Adipose tissue (tissue), 3 donors: ENCODE measurements around the gene RNF152. TPM values are rescaled to one million over a fixed set of nuclear protein-coding genes. Genes with fewer than 3 reads are reported as not detected.

Experiments used
- H3K27ac ChIP-seq: one replicate; pipeline ENCODE4 v1.5.1; 2013; ENCODE audit warnings: low read depth, low read length
- WGBS, 3 donors: extraction: QIAGEN DNeasy Blood & Tissue Kit; methylation state at CpG; one replicate each; pipeline ENCODE4 v1.1.7; 2013; 5-methylcytosine and 5-hydroxymethylcytosine counted together
- polyA plus RNA-seq, 3 donors: library from polyadenylated mRNA; stranded (reverse); fragments of 200-250 nt; gene quantifications; one replicate each; pipeline ENCODE4 v1.2.3, GENCODE V29; 2013
- donor health status: healthy with polysubstance abuse.
- donor health status: Bipolar disorder and iron deficiency.
- donor health status: healthy.

RNF152 gene
- polyA plus RNA-seq, 3 donors: 0.72 to 5.6 (median 4.2) TPM

DNA sequence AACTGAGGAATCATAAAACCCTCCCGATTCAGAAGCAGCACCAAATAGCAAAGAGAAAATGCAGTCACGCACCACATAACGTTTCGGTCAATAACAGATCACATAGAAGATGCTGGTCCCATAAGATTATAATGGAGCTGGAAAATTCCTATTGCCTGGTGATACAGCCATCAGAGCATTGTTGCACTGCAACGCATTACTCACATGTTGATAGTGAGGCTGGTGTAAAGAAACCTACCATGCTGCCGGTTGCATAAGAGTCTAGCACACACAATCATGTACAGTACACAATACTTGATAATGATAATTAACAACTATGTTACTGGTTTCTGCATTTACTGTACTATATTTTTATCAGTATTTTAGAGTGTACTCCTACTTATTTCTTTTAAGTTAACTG is 32.5 kb downstream of the RNF152 start:
- WGBS, 3 donors: 89 to 95% (median 93%) methylated on average over 6 of the region's 6 CpGs
- no peak overlapping the region for H3K27ac ChIP-seq

DNA sequence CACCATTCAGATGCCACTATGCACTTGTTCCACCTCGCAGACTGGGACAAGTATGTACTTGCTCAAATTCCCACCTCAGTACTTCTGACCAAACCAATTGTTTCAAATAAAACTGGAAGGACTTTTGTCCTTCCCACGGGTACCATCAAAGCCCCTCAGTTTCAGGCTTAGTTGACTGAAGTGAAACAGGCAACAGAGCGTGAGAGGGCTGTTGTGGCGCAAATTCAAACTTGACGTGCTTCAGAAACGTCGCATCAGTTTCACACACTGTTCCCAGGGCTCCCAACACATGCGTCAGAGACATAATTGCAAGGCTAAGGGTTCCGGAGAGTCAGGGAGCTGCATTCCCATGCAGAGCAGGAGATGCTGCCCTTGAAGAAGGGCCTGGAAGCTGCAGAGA is 33.7 kb downstream of the RNF152 start:
- no peak overlapping the region for H3K27ac ChIP-seq
- 87 to 96% (median 90%) methylated on average over 9 of the region's 9 CpGs for WGBS, 3 donors

- H3K27ac ChIP-seq: no peak overlapping the region
- WGBS, 3 donors: 82 to 83% (median 83%) methylated on average over 4 of the region's 4 CpGs
Observed at GRCh38 chr18:61856678-61857077, 36.1 kb downstream of the RNF152 start.

- no peak overlapping the region for H3K27ac ChIP-seq
- WGBS, 3 donors: 95% methylated on average over 19 of the region's 19 CpGs
Observed at GRCh38 chr18:61855449-61856378, 37.1 kb downstream of the RNF152 start.

DNA sequence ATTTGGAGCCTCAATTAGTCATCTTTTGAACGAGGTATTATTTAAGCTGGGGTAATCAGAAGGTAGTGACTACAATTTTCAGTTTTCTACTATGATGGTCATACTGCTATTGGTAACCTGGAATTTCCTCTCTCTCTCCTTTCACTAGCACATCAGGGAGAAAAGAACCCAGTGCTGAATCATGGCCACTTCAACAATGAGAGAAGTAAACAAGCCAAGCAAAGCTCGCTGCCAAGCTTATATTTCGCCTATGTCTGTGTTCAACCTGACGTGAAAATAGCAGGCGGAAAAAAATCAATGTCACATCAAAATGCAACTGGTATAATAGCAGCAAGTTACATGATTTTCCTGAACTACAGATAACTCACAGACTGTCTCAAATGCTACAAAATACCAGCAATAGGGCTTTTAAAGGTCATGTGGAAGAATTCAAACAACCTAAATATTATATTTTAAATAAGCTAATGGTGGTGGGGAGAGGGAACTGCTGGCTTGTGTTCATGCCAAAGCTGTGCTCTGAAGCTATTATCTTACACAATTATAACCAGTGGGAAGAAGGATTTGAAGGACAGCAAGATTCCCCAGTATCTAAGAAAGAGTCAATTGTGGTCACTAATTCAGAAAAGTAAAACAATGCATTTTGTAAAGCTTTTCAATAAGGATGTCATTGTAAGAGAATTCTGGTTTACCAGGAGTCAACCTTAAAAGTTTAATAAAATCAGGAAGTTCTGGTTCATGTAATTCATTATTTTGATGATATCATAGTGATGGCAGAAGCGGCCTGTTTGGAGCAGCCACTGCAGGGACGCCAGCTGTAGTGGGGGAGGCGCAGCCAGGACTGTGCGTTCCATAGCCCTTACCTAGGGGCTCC is 38.0 kb downstream of the RNF152 start:
- 47 to 77% (median 73%) methylated on average over 9 of the region's 9 CpGs for WGBS, 3 donors
- no peak overlapping the region for H3K27ac ChIP-seq

- H3K27ac ChIP-seq: no peak overlapping the region
- 47 to 89% (median 87%) methylated on average over 3 of the region's 3 CpGs for WGBS, 3 donors
Observed at GRCh38 chr18:61853855-61854254, 39.0 kb downstream of the RNF152 start.

DNA sequence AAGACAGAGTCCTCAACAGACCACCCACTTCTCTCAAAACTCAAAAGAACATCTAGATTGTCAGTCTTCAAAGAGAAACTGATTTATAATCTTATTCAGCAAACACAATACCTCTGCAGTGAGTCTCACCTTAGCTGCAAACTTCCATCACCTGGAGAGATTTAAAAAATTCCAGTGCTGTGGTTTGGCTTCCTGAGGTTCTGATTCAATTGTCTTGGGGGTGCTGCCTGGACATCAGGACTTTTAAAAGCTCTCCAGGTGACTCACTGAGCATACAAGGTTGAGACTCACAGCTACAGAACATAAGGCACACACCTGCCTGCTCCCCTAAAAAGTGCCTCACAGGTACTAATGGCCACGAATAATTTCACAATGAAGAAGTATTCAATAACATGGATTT is 40.3 kb downstream of the RNF152 start:
- H3K27ac ChIP-seq: no peak overlapping the region
- 47 to 71% (median 70%) methylated on average over 1 of the region's 1 CpG for WGBS, 3 donors

- WGBS, 3 donors: 70 to 81% (median 71%) methylated on average over 3 of the region's 3 CpGs
- no peak overlapping the region for H3K27ac ChIP-seq
Observed at GRCh38 chr18:61851940-61852451, 40.8 kb downstream of the RNF152 start.

GRCh38 chr18:61851279-61851678 is 41.5 kb downstream of the RNF152 start:
- no peak overlapping the region for H3K27ac ChIP-seq
- 57 to 86% (median 73%) methylated on average over 3 of the region's 3 CpGs for WGBS, 3 donors

GRCh38 chr18:61850756-61851155 is 42.1 kb downstream of the RNF152 start:
- 77 to 86% (median 83%) methylated on average over 3 of the region's 3 CpGs for WGBS, 3 donors
- no peak overlapping the region for H3K27ac ChIP-seq

- H3K27ac ChIP-seq: no peak overlapping the region
- WGBS, 3 donors: 74 to 94% (median 88%) methylated on average over 7 of the region's 7 CpGs
Observed at GRCh38 chr18:61847164-61847791, 45.5 kb downstream of the RNF152 start.

GRCh38 chr18:61845197-61845596 is 47.6 kb downstream of the RNF152 start:
- no peak overlapping the region for H3K27ac ChIP-seq
- WGBS, 3 donors: 90 to 93% (median 91%) methylated on average over 7 of the region's 7 CpGs

DNA sequence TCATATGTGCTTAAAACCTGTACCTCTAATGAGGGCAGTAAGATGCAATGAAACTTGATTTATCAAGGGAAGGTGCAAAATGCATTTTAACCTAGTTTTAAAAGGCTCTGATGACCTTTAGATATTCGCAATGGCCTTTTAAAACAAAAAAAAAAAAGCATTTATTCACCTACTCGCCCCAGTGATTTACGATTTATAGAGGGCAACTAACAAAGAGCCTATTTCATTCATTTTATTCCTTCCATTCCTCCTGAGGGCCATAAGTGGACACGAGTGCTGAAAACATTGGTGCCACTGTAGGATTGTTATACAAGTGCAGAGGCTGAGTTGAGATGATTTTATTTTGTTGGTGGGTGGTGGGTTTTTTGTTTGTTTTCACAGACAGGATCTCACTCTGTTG is 48.1 kb downstream of the RNF152 start:
- no peak overlapping the region for H3K27ac ChIP-seq
- 79 to 89% (median 85%) methylated on average over 4 of the region's 4 CpGs for WGBS, 3 donors

DNA sequence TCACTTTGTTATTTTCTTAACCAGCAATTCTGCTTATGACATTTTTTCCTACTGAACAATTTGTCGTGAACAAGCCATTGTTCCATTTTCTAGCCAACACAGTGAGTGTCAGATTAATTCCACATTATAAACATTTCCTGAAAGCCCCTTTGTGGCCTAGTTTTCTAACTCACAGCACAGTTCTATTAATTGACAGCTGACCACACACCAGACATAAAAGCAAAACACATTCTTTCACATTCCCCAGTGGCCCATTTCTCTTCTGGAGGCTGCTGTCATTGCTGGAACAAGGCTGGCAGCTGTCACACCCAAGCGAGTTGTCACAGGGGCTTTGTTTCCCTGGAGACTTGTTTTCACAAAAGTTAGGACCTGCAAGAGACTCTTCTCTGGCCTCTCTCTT is 50.7 kb downstream of the RNF152 start:
- no peak overlapping the region for H3K27ac ChIP-seq
- 44 to 65% (median 62%) methylated on average over 2 of the region's 2 CpGs for WGBS, 3 donors

DNA sequence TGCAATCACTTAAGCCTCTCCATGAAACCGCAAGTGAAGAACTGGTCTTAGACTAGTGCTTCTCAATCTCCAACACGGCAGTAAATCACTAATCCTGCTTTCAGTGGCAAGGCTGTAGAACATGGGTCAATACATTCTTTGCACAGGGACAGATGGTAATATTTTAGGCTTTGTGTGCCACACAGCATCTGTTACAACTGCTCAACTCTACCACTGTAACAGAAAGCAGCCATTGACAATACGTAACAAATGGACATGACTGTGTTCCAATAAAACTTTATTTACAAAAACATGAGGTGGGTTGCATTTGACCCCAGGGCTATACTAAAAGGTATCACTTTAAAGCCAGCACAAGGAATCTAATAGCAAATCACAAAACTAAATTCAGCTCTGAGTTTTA is 51.1 kb downstream of the RNF152 start:
- whole genome bisulfite sequencing, 3 donors: 63 to 94% (median 84%) methylated on average over 3 of the region's 3 CpGs
- no peak overlapping the region for H3K27ac ChIP-seq

DNA sequence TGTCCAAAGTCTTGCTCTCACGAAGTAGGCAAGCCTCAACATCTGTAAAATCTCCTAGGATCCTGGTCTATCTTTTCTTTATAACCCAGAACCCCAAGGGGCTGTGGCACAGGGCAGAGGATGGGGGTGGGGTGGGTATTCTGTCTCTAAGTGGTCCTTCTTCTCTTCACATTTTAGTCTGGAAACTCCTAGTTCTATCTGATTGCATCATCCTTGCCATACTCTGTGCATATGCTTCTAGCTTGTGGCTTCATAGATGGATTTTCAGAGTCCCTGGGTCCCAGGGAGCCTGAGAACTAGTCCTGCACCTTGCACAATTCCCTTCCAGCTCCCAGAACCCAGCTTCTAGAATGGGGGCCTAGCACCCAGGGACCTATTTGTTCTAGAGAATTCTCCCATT is 52.5 kb downstream of the RNF152 start:
- 89 to 95% (median 93%) methylated on average over 1 of the region's 1 CpG for WGBS, 3 donors

DNA sequence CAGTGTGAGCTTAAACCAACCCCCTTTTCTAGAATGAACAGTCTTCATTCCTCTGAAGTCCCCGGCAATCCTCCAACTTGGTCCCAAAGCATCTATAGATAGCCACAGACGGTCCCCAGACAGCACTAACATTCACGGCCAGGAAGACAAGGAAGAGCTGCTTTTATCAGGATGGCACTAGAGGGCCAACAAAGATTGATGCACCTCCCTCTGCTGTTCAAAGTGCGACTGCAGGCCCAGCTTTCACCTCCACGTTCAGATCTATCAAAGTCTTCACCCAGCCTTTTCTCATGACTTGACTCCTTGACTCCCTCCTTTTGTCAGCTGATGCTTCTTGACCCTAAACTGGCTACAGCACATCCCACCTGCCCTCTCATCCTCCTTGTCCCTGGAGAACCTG is 54.3 kb downstream of the RNF152 start:
- WGBS, 3 donors: 87 to 95% (median 88%) methylated on average over 5 of the region's 5 CpGs
- H3K27ac ChIP-seq: no peak overlapping the region

More for the DNA sequence above, 52.5 kb downstream of the RNF152 start:
- H3K27ac ChIP-seq: no peak overlapping the region

- no peak overlapping the region for H3K27ac ChIP-seq
- WGBS, 3 donors: 61 to 84% (median 73%) methylated on average over 4 of the region's 4 CpGs
Observed at GRCh38 chr18:61833978-61834377, 58.8 kb downstream of the RNF152 start.

GRCh38 chr18:61833387-61833786 is 59.4 kb downstream of the RNF152 start:
- H3K27ac ChIP-seq: no peak overlapping the region
- 15 to 27% (median 19%) methylated on average over 5 of the region's 5 CpGs for WGBS, 3 donors
